GM19238 (cell line): ENCODE data around the gene ACP4.
"Not testable (repeated sequence)": the region's sequence is repeated elsewhere in the genome, so short reads cannot be mapped to it uniquely, and the experiment has no call there.

Experiments used
- DNase-seq: peaks from one replicate; pipeline ENCODE4 v3.0.0; 2011; ENCODE audit warnings: low spot score; ENCODE audit not compliant: insufficient read length

The ACP4 gene

DNA sequence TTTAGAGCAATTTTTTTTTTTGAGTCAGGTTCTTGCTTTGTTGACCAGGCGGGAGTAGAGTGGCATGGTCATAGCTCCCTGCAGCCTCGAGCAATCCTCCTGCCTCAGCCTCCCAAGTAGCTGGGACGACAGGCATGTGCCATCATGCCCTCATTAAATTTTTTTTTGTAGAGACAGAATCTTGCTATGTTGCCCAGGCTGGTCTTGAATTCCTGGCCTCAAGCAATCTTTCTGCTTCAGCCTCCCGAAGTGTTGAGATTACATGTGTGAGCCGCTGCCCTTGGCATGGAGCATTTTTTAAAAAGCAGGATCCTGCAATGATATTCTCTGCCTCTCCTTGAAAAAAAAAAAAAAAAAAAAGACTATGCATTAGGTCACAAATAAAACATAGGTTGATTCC is 14.1 kb upstream of the ACP4 start:
- no peak for DNase-seq

- no peak for DNase-seq
Observed at GRCh38 chr19:50777261-50777660, 13.0 kb upstream of the ACP4 start.

- DNase-seq = no peak
Observed at GRCh38 chr19:50777830-50778303, 12.3 kb upstream of the ACP4 start.

DNA sequence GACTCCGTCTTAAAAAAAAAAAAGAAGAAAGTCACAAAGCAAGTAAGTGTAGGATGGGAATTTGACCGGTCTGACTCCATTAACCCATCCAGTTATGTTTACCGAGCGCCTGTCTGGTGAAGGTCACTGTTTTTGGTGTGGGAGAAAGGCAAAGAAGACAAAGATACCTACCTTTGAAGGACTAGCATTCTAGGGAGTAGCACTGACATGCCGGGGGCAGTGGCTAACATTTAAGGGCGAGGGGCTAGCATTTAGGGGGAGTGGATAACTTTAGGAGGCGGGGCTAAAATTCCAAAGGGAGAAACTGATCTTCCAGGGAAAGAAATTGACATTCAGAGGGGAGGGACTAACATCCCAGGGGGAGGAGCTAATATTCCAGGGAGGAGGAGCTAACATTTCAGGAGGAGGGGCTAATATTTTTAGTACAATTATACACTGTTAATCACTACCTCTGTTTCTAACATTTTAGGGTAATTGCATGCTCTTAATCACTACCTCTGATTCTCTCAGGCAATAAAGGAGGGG is 11.2 kb upstream of the ACP4 start:
- no peak for DNase-seq

- no peak for DNase-seq
Observed at GRCh38 chr19:50779504-50780457, 10.4 kb upstream of the ACP4 start.

DNA sequence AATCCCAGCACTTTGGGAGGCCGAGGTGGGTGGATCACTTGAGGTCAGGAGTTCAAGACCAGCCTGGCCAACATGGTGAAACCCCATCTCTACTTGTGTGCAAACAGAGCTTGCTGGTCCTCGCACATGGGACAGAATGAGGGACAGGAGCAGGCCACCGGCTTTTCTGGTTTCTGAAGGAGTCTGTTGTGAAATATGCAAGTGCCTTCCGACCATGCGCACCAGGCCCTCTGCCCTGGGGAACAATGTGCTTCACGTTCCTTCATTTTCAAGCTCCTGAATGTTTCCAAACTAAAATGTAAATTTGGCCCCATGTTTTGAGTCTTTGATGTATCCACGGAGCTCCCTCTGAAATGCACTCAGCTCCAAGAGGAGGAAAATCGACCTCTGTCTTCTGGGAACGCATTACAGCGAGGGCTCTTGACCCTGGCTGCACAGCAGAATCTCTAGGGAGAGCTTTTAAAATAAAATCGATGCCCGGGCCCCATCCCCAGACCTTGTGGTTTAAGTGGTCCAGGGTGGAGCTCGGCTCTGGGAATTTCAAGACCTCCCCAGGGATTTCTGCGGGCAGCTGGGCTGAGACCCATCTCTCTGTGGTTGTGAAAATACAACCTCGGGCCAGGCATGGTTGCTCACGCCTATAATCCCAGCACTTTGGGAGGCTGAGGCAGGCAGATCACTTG is 9.3 kb upstream of the ACP4 start:
- DNase-seq = no peak

GRCh38 chr19:50783848-50784152 is 6.4 kb upstream of the ACP4 start:
- not testable (repeated sequence) for DNase-seq

GRCh38 chr19:50784710-50785109 is 5.5 kb upstream of the ACP4 start:
- DNase-seq = no peak

DNA sequence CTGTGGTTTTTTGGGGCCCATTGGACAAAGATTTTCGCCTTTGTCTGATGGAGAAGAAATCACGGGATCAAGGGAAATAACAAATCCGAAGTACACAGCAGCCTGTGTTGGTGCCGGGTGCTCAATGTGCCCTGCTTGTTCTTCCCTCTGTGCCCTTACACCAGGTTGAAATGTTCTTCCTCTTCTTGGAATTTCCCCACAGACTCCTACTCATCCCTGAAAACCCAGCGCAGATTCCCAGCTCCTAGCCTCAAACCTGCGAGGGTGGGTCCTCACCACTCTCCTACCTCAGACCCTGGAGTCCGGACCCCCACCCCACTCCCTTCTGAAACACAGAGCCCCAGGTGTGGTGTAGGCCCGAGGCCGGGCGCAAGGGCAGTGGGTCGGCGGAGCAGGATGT is 4.9 kb upstream of the ACP4 start:
- no peak for DNase-seq

DNA sequence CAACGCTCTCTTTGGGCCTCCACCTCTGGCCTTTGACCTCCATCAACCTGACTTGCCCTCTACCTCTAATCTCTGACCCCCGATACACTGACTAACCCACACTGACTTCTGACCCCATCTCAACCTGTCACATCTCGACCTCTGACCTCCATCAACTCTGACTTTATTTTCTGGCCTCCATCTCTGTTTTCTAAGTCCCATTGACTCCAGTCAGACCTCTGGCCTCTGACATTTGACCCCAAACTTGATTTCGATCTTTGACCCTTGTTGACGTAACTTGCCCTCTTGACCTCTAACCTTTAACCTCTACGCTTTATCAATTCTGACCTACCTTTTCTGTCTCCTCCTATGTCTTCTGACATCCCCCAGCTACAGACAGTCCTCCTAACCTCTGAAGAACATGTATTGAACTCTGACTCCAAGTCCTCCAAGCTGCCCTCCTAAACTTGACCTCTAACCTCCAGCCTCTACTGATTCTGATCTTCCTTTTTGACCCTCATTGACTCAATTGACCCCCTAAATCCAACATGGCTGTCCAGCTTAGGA is 780 bp downstream of the ACP4 start:
- no peak for DNase-seq

DNA sequence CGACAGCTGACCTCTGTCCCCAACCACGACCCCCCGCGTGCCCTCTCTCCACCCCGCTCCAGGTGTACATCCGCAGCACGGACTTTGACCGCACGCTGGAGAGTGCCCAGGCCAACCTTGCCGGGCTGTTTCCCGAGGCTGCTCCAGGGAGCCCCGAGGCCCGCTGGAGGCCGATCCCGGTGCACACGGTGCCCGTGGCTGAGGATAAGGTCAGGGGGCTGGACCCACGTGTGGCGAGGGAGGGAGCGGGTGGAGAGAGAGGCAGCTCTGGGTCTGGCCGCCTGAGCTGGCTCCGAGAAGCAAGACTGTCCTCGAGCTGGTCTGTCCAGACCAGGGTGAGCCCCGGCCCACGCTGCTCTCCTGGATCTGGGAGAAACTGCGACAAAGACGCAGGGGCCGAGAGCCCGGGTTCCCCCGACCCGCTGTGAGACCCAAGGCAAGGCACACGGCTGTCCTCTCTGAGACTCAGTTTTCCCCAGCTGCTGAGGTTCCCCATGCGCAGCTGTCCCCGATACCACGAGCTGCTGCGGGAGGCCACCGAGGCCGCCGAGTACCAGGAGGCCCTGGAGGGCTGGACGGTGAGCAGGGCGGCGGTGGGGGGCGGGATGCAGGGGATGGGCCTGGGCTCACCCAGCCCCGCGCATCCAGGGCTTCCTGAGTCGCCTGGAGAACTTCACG is 1.5 kb downstream of the ACP4 start:
- no peak for DNase-seq

GRCh38 chr19:50792272-50793250 is 2.3 kb downstream of the ACP4 start:
- DNase-seq = no peak

- DNase-seq = no peak
Observed at GRCh38 chr19:50793558-50794065, 3.4 kb downstream of the ACP4 start.

DNA sequence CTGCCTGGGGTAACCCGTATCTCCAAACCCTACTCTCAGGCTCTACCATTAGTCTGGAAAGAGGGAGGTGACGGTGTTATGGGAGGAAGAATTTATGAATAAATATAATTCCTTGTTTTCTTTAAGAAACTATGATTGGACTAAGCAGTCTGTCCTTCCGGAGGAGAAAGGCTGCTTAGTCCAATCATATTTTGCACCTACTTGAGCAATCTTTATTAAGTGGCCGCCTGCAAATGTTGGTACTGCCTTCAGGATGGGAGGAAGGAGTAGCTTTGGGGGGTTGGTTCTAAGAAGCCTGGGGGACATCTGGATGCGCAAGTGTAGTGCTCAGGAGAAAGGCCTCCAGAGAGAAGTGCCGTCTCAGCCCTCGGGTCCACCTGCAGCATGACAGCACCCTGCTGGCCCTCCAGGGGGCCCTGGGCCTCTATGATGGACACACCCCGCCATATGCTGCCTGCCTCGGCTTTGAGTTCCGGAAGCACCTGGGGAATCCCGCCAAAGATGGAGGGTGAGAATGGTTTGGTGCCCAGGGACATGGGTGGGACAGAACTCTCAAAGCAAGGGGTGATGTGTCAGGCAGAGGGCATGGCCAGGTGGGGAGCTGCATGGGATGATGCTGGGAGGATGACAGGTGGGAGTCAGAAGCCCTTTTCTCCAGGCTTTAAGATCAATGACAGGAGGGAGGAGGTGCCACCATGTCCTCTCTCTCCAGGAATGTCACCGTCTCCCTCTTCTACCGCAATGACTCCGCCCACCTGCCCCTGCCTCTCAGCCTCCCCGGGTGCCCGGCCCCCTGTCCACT is 4.1 kb downstream of the ACP4 start:
- DNase-seq = peak; percentile 53

DNA sequence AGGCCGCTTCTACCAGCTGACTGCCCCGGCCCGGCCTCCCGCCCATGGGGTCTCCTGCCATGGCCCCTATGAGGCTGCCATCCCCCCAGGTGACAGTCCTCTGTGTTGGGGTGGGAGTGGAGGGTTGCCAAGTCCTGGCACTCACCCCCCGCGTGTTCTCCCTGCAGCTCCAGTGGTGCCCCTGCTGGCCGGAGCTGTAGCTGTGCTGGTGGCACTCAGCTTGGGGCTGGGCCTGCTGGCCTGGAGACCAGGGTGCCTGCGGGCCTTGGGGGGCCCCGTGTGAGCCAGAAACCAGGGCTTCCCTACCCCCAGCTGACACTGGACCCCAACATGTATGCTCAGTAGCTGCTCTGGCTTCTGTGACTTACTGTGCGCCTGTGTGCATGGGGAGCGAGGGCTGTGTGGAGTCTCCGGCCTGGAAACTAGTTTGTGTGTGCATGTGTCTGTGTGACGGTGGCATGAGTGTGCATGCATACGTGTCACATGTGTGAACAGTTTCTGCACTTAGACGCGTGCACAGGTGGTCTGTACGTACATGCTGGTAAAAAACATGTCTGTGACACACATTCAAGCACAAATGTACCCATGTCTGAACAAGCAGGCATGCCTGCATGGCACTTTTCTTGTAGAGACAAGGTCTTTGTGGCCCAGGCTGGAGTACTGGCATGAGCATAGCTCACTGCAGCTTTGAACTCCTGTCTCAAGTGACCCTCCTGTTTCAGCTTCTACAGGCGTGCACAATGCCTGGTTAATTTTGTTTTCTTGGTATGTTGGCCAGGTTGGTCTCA is 4.9 kb downstream of the ACP4 start:
- no peak for DNase-seq

- DNase-seq = no peak
Observed at GRCh38 chr19:50795664-50796073, 5.5 kb downstream of the ACP4 start.

DNA sequence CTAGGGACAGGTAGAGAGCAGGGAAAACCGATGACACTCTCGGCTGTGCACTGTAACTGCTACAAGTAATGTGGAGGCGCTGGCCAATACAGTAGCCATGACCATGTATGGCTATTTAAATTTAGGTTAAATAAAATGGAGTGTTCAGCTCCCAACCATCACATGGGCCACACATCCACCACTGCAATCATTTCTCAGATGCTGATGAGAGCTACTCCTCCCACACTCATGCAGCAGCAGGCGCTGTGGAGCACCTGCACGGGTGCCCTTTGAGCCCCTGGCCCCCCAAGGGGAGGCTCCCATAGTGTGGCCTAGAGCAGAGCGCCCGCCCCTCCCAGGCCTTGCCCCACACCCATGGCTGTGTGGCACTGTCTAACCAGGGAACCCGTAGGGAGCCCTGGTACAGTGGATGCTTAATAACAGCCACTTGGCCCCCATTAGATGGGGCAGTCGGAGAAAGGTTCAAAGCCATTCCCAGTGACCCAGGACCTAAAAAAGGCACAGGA is 6.0 kb downstream of the ACP4 start:
- no peak for DNase-seq
